Measurements from ENCODE around the gene PIK3CA.
"Not testable (repeated sequence)": the region's sequence is repeated elsewhere in the genome, so short reads cannot be mapped to it uniquely, and the experiment has no call there.

The PIK3CA gene

GRCh38 chr3:179192542-179192941 lies 44.4 kb downstream of the PIK3CA start:
- TF ChIP-seq CTCF (conservative IDR thresholded peaks at IDR 0.05; ENCODE audit: low read length), result no peak
- no peak overlapping the region for H3K4me3 ChIP-seq (ENCODE audit: low read length)
- no peak for DNase-seq (ENCODE audit: low read depth)

- no peak for TF ChIP-seq CTCF (conservative IDR thresholded peaks at IDR 0.05; ENCODE audit: low read length)
- no peak overlapping the region for H3K4me3 ChIP-seq (ENCODE audit: low read length)
- DNase-seq (ENCODE audit: low read depth), result no peak
Measured at GRCh38 chr3:179194931-179195330, 46.8 kb downstream of the PIK3CA start.

GRCh38 chr3:179196098-179196497 lies 47.9 kb downstream of the PIK3CA start:
- no peak overlapping the region for H3K4me3 ChIP-seq (ENCODE audit: low read length)
- peak; percentile 83 for DNase-seq (ENCODE audit: low read depth)
- TF ChIP-seq CTCF (conservative IDR thresholded peaks at IDR 0.05; ENCODE audit: low read length), result no peak

GRCh38 chr3:179196700-179197099 lies 48.5 kb downstream of the PIK3CA start:
- no peak overlapping the region for H3K4me3 ChIP-seq (ENCODE audit: low read length)
- DNase-seq (ENCODE audit: low read depth), result no peak
- no peak for TF ChIP-seq CTCF (conservative IDR thresholded peaks at IDR 0.05; ENCODE audit: low read length)

- H3K4me3 ChIP-seq (ENCODE audit: low read length), result no peak overlapping the region
- DNase-seq (ENCODE audit: low read depth), result no peak
- no peak for TF ChIP-seq CTCF (conservative IDR thresholded peaks at IDR 0.05; ENCODE audit: low read length)
Measured at GRCh38 chr3:179200790-179201189, 52.6 kb downstream of the PIK3CA start.

GRCh38 chr3:179215550-179215949 lies 67.4 kb downstream of the PIK3CA start:
- H3K4me3 ChIP-seq (ENCODE audit: low read length), result not testable (repeated sequence)
- peak; percentile 28 for DNase-seq (ENCODE audit: low read depth)

DNA sequence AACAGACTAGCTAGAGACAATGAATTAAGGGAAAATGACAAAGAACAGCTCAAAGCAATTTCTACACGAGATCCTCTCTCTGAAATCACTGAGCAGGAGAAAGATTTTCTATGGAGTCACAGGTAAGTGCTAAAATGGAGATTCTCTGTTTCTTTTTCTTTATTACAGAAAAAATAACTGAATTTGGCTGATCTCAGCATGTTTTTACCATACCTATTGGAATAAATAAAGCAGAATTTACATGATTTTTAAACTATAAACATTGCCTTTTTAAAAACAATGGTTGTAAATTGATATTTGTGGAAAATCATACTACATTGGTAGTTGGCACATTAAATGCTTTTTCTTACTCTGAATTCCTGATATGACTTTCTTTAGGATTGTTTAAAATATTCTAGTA lies 70.1 kb downstream of the PIK3CA start:
- DNase-seq (ENCODE audit: low read depth); H3K4me3 ChIP-seq (ENCODE audit: low read length): not testable (repeated sequence)

DNA sequence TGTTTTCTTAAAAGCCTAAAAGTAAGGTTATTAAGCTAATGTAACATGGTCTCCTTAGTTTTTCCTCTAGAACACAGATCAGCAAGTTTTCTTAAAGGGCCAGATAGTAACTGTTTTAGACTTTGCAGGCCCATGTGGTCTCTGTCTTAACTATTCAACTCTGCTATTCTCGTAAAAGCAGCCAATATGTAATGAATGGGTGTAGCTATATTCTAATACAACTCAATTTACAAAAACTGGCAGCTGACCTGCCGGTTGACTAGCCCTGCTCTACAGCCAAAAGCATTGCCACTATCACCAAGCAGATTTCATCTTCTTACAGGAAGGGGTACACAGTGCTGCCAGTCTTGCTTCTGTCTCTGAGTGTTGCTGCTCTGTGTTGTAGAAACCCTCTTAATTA lies 75.4 kb downstream of the PIK3CA start:
- H3K4me3 ChIP-seq (ENCODE audit: low read length), result no peak overlapping the region
- no peak for DNase-seq (ENCODE audit: low read depth)
- TF ChIP-seq CTCF (conservative IDR thresholded peaks at IDR 0.05; ENCODE audit: low read length), result no peak
